Ureter (tissue), 1 donor: ENCODE measurements around the gene CCDC88C. TPM values are rescaled to one million over a fixed set of nuclear protein-coding genes. Genes with fewer than 3 reads are reported as not detected.
"Not testable (repeated sequence)": the region's sequence is repeated elsewhere in the genome, so short reads cannot be mapped to it uniquely, and the experiment has no call there.

Experiments
- DNase-seq: peaks from one replicate; pipeline ENCODE4 v3.0.0-alpha.2; 2020; ENCODE audit warnings: low spot score
- total RNA-seq: library from RNA; stranded (reverse); gene quantifications from one replicate; pipeline ENCODE4 v1.2.4, GENCODE V29; 2023
- donor health status: DM: yes; HTN: yes; CAD: no.

Gene CCDC88C
- total RNA-seq, 1 donor from 2014 or later, result 49.0 TPM

GRCh38 chr14:91269076-91269991 lies 148.3 kb downstream of the CCDC88C start:
- DNase-seq, result no peak

DNA sequence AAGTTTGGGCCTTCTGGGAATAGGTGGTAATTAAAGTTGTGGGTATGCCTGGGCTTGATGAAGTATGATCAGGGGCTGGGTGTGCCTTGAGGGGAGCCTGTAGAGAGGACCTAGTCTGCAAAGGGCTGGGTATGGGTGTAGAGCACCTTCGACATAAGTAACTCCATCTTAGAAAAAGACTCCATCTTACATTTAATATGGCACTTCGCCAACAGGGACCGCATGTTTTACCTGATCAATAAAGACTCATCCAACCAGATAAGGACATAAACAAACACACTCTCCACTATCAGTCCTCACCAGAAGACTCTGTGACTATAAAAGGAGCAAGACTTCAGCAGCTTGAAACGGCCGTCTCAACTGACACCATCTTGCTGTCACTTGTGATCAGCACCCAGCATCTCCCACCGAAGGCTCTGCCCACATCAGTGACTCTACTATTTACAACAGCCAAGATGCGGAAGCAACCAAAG lies 149.6 kb downstream of the CCDC88C start:
- DNase-seq, result no peak

GRCh38 chr14:91266276-91266675 lies 151.3 kb downstream of the CCDC88C start:
- not testable (repeated sequence) for DNase-seq

GRCh38 chr14:91265404-91265803 lies 152.2 kb downstream of the CCDC88C start:
- DNase-seq, result no peak

- DNase-seq, result no peak
Measured at GRCh38 chr14:91264151-91265150, 153.2 kb downstream of the CCDC88C start.

DNA sequence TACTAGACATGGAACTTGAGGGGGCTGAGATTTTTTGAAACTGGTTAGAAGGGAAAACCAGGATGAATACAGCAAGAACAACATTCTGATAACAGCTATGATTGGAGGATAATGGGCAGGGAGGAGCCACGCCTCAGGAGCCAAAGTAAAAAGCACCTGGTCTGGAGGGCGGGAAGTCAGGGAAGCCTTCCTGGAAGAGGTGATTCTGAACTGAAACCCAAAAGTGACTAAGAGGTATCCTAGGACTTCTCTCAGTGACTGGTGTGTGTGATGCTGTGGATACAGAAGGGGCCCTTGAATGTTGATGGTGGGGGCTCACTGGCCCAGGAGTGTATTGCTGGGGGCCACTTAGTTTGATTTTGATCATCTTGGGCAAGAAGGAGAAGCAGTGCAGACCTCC lies 154.3 kb downstream of the CCDC88C start:
- DNase-seq, result no peak

DNA sequence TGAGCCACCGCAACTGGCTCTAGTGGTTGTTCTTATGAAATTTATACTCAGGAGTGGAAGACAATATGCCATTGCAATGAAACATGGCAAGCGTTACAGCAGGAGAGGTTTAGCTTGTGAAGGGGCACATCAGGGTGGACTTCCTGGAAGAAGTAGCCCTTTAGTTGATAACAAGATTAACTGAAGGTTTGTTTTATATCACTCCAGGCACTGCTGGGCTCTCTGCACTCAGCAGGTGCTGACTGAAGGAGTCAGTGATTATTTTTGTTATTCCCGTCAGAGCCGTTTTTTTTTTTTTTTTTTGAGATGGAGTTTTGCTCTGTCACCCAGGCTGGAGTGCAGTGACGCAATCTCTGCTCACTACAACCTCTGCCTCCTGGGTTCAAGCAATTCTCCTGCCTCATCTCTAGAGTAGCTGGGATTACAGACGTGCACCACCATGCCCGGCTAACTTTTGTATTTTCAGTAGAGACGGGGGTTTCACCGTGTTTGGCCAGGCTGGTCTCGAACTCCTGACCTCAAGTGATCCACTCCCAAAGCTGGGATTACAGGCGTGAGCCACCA lies 155.6 kb downstream of the CCDC88C start:
- no peak for DNase-seq

- no peak for DNase-seq
Measured at GRCh38 chr14:91261115-91261514, 156.5 kb downstream of the CCDC88C start.

DNA sequence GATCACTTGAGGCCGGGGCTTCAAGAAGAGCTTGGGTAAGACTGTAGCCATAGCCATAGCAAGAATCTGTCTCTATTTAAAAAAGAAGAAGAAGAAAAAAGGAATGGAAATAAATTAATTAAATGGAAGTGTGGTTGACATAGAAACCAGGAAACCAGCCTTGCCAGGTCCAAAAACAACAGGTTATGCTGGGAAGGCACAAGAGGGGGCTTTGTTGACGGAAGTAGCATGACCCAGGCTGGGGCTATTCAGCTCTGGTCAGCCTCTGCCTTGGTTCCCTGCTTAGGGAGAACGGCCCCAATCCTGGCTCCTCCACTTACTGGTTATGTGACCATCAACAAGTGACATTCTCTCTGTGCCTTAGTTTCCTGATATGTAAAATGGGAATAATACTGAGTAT lies 158.7 kb downstream of the CCDC88C start:
- no peak for DNase-seq

DNA sequence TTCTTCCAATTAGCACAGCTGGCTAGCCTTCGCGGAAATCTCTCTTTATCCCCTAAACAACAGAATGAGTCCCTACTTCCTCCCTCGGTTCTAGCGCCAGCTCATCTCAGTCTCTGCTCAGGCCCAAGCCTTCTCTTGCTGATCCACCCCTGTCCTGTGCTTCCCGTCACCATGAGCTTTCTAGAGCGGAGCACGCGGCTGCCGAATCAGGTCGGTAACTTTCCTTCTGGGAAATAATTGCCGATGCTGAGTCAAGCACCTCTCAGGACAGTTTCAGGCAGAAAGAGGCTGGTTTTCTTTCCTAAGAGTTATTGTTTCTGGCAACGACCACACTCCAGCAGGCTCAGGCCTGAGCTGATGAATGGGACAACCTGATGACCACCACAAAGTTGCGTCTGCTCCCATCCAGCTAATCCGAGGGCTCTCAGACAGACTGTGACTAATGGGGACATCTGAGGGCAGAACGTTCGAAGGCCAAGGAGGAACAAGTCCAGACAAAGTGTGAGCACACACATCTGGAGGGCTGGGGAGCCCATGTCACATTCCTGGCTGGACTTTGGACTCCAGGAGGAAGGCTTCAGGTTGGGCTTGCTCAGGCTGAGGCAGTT lies 159.5 kb downstream of the CCDC88C start:
- no peak for DNase-seq

DNA sequence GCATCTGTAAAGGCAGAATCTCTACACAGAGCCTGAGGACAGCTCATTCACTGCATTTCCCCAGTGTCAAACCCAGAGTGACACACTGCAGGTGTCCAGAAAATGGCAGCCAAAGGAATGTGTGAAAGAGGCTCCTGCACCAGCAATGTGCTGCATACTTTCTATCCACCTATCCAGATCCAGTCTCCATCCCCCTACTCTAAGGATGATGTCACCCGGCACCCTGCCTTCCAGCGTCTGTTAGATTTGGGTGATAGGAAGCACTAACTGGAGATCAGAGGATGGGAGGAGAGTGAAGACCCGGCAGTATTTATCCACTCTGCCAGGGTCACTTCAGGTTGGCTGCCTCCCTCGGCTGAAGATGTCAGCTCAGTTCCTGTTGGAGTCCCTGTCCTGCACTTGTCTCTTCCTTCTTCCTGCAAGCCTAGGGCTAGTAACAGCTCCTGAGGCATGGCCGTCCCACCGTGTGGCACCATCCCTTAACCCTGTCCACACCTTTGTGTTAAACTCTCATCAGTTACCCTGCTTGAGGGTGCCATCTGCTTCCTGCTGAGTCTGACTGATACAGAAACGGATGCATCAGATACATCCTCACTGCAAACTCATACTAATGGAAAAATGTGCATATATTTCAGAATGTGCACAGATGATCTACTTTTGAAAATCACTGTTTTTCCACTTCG lies 160.2 kb downstream of the CCDC88C start:
- no peak for DNase-seq

GRCh38 chr14:91256661-91257060 lies 161.0 kb downstream of the CCDC88C start:
- DNase-seq, result no peak

DNA sequence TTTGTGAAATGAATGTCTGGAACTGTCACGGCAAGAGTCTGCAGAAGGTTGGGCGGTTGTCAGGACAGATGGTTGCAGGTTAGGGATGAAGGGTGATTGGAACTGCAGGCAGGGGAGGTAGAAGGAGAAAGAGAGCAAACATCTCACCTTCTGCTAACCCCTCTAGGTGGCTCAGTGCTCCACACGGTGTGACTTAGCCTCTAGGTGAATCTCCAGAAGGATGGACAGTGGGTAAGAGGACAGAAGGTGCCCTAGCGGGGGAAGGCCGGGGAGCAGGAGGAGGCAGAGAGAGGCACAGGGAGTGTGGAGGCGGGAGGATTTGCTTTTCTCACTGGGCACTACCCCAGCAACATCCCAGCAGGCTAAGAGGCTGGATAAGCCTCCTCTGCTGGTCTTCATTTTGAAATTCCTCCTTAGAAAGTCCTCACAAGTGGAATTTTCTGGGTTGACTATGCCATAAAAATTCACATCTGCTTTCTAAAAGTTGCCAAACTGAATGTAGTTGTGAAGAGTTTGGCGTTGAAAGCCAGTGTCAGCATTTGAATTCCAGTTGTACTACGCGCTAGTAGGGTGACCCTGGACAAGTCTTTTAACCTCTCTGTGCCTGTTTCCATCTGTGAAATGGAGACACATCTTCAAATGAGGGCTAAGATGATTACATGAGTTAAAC lies 162.5 kb downstream of the CCDC88C start:
- DNase-seq, result no peak

GRCh38 chr14:91254461-91254860 lies 163.2 kb downstream of the CCDC88C start:
- DNase-seq, result no peak

DNA sequence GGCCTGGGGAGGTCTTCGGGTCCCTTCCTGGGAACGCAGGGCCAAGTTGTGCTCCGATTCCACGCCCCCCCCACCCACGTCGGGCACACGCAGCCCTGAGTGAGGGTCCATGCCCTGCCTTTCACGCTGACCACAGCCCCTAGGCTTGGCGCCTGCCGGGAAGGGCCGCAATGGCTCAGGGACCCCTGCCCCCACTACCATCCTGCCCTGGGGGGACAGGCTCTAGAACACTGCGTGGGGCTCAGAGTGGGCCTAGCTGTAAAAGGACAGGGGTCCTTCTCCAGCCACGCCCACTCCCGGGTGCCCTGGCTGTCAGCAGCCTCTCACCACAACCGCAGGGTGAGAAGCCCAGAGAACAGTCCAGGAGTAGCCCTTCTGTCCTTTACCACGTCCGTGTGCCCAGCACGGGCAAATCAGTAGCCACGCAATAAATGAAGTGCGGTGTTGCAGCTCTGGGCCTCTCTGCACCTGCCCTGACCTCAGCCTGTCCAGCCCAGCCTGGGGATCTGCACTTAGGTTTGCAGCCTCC lies 163.8 kb downstream of the CCDC88C start:
- DNase-seq, result no peak

GRCh38 chr14:91252871-91253794 lies 164.5 kb downstream of the CCDC88C start:
- DNase-seq, result no peak

DNA sequence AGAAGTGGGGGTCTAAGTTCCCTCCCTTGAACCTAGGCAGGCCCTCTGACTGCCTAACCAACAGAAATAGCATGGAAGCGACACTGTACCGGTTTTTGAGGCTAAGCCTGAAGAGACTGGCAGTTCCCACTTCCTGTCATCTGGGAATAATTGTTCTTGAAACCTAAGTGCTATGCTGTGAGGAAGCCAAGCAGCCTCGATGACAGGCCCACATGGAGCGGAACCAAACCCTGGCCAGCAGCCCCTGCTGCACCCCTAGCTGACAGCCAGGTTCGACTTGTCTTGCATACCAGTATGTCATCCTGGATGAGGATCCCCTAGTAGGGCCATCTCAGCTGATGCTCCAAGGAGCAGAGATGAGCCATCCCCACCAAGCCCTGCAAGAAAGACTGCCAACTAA lies 166.7 kb downstream of the CCDC88C start:
- DNase-seq, result no peak

DNA sequence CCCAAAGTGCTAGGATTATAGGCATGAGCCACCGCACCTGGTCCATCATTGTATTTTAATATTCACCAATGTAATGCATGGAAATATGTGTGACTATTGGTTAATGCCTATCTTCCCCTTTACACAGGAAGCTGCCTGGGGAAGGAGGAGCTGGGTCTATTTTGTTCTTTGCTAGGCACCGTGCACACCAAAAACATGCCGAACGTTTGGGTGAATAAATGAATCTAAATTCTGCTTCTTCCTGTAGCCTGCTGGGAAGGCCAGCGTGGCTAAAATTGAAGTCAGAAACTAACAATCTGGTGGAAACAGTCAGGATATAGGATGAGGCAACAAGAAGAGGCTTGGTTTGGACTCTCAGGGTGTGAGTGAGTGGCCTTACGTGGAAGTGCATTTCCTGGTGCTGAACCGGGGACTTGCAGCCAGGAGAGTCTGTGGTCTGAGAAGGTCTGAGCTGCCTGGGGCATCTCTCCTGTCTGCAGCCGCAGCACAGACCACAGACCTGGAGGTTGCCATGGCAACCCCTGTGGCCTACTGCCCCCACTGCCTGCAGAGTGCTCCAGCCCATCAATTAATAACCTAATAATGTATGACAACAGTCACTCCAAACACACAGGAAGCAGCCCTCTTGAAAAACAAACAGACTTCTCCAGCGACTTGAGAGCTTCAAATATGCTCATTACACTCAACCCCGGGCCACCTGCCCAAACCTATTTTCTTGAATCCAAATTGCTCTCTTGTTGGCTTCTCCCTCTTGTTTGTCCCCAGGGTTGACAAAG lies 167.6 kb downstream of the CCDC88C start:
- DNase-seq, result no peak
